IMR-90 (cell line): ENCODE data around the gene CHMP5.

Source experiments
- CHD1 ChIP-seq: IDR thresholded peaks from 2 replicates; pipeline ENCODE4 v1.6.1; 2012; ENCODE audit warnings: low read depth, low read length, improper control_type of control experiment
- CTCF ChIP-seq: conservative IDR thresholded peaks from 2 replicates; pipeline ENCODE4 v1.5.1; 2012; ENCODE audit warnings: mild to moderate bottlenecking, low read depth, low read length, improper control_type of control experiment
- ELK1 ChIP-seq: fragments of 150-350 bp; IDR thresholded peaks from 2 replicates; pipeline ENCODE4 v1.6.1; 2016; ENCODE audit warnings: low read depth, mild to moderate bottlenecking, low read length, moderate library complexity, borderline replicate concordance
- FOS ChIP-seq: fragments of 150-350 bp; IDR thresholded peaks from 2 replicates; pipeline ENCODE4 v1.6.1; 2016; ENCODE audit warnings: low read depth, low read length
- MAZ ChIP-seq: IDR thresholded peaks from 2 replicates; pipeline ENCODE4 v1.6.1; 2012; ENCODE audit warnings: low read depth, mild to moderate bottlenecking, low read length, improper control_type of control experiment, moderate library complexity, borderline replicate concordance
- POLR2A ChIP-seq: IDR thresholded peaks from 2 replicates; pipeline ENCODE4 v1.6.1; 2012; ENCODE audit warnings: mild to moderate bottlenecking, low read depth, low read length
- RAD21 ChIP-seq: IDR thresholded peaks from 2 replicates; pipeline ENCODE4 v1.6.1; 2012; ENCODE audit warnings: low read length, improper control_type of control experiment

GRCh38 chr9:33290247-33291030, 25.6 kb downstream of the CHMP5 start, which contains the start of gene NFX1:
- TF ChIP-seq CTCF (no peak), POLR2A (peak; percentile 98), CHD1 (peak; percentile 98), FOS (peak; percentile 53), MAZ (peak; percentile 98), RAD21 (no peak), ELK1 (peak; percentile 41; the same call in 1 of the 2 replicates)
